Activated T-cell treated with anti-CD3 and anti-CD28 coated beads, Interleukin-2, amount 50 U/mL, for 48 hours (primary cell): ENCODE data around the gene MRPS18A.

Experiments used
- DNase-seq, 2 experiments: peaks; one replicate each; pipeline ENCODE4 v3.0.0-alpha.2; 2020

Gene MRPS18A

DNA sequence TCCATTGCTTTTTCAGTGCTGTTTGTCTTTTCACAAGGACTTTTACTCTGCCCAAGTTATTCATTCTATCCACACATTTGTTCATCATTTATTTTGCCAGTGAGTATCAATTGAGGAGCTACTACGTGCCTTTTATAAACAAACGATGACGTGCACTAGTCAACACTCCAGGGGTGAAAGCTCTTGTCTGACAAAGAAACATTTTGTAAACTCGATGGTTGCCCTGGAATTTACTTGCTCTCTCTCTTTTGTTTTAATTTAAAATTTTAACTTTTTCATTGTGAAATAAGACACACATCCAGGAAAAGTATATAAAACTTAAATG is 8.3 kb upstream of the MRPS18A start:
- DNase-seq: no peak

DNA sequence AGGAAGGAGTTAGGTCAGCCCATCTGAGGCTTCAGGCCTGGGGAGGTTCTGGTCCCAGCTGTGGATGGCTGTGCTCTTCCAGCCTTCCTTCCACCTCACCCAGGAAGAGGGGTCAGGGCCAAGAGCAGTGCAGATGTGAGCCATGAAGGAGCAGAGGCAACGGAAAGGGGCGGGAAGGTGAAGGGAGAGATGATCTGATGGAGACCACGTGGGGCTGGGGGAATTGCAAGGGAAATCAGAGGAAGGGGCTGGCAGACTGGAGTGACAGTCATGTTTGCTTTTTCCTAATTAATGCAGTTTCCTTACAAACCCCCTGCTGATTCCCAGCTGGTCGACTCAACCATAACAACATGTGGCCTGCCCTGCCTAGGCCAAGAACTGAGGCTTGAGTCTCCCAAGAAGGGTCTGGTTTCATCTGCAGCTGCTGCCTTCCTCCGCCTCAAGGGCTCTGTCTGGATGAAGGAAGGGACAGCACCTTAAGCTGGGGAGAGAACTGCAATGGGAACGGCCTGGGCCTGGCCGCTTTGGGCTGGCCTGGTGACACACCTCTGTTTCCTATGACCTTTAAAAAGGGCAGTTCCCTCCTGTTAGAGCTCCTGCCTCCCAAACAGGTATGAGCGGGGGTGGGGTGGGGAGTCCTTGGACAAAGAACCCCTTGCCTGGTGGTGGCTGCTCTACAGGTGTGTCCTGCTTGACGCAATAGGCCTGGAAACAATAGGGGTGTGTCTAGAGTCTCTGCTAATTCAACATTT is 7.8 kb upstream of the MRPS18A start:
- no peak for DNase-seq

DNA sequence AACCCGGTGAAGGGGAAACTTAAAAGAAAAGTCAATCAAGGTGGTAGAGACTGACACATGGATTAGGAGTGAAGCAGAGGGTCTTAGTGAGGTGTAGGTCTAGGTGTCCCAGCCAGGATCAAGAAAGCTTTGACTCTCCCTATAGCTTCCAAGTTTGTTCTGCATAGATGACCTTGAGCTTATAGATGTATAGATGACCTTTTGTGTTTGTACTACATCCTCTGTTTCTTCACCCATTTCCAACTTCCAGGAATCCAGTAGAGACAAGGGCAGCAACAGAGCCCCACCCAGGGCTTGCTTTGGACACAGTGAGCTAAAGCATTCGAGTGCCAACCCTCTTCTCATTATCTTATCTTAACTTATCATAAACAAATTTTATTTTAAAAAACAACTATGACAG is 1.8 kb upstream of the MRPS18A start:
- no peak for DNase-seq

DNA sequence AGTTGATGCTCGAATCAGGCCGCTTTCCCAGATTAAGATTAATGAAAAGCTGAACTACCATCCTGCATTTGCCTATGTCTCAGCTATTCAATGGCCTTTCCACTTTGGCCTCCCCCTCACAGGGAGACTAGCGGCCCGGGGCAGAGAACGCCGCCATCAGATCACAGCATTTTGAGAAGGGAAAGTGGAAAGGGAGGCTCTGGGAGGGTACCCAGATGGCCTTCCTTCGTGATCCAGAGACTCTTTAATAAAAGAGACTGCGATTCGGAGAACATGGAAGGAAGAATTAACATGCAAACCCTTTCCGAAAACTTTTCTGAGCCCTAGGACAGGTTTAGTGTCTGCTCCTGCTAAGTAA is 533 bp downstream of the MRPS18A start:
- no peak for DNase-seq

DNA sequence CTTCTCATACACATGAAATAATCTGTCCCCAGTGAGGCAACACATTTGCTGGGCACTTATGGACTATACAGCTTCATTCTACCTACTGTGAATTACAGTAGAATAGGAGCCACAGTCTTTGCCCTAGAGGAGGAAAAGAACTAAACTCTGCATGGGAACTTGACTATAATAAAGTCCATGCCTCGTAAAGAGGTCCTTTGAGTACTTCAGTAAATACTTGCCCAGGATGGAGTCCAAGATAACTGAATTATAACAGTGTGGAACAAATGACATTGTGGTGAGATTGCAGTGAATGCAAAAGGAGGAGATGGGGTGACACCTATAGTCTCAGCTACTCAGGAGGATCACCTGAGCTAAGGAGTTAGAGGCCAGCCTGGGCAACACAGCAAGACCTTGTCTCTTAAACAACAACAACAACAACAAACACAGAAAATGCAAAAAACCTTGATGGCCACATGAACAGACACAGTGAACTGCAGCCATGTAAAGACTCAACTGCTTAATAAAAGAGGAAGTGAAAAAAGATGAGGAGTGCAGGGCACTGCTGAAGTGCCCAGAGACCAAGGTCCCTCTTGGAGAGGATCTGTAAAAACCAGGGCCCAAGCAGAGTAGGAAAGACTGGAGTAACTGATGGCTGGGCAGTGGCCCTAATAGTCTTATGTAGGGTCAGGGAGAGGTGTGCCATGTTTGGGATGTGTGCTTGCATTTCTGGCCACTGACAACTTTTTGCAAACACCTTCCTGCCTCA is 3.7 kb downstream of the MRPS18A start:
- no peak for DNase-seq

DNA sequence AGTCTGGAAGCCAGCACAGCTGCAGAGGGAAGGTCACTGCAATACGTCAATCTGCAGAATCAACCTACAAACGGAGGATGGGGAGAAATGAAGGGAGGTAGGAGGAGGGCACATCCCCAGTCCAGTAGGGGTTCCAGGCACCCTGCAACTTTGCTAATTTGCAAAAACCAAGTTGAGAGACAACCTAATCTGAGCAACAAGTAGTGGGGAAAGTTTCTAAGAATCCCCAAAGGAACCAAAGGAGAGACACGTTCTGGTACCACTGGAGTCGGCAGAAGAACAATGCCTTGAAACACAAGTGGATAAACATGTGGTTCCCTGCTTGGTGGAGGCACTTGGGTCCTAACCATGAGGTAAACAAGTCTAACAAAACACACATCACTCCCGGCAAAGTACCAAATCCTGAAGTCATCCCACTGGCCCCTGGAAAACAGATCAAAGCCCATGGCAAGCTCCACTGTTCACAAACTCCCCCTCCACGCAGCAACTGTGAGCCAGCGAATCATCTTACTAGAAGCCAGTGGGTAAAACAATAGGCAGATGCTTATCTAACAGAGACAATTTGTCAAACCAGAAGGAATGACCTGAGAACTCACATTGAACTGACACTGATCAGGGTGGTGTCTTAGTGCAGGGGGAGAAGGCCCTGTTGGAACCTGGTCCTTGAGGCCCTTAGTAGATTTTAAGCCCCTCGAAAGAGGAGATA is 4.7 kb downstream of the MRPS18A start:
- DNase-seq: no peak

DNA sequence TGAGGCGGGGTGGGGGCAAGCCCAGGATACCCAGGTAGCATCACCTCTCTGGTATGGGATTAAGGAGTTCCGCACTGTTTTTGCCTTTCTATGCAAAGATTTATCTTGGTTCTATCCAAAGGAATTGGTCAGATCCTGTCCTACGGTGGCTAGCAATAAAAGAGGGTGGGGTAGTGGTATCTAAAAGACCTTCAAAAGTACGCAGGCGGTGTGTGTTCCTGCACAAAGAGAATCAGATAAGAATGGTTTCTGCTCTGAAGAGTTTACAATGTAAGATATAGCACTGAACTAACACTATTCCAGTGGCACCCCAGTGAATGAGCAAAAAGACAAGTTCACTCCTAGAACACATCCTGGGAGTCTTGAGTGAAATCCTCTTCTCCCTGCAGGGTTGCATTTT is 6.3 kb downstream of the MRPS18A start:
- no peak for DNase-seq

DNA sequence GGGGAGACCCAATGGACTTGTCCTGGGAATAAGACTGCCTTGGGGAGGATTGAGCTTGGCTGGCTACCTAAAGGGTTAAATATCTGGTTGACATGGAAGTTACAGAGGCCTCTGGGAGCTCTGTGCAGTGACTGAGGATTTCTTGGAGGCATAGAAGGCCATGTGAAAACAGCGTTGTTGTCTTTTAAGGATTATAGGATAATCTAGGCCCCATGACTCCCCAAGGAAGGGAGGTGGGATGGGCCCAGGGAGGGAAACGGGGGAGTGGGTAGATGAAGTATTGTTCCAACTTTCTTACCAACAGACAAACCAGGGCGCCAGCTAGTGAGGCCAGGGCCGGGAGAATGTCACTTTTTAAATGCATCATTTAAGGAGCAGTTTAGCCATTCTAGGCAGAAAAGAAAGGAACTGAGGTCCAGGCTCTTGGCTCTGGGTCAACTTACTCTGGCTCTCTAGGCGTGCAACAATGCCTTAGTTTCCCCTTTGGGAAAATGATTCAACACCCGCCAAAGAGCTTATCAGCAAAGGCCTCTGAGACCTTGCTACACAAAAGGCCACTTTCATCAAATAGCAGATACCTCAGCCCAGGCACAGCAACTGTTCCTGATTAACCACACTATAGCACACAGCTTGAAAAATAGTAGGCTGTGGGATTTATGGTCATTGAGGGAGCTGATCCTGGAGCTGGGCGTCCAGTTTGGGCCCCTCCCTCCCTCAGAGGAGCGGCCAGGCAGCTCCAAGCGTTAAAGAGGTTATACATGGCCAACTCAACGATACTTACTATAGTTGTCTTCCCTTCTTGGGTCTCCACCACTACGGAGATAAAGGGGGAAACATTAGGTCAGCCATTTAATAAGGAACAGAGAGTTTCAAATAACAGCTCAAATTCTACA is 7.0 kb downstream of the MRPS18A start:
- DNase-seq: no peak

DNA sequence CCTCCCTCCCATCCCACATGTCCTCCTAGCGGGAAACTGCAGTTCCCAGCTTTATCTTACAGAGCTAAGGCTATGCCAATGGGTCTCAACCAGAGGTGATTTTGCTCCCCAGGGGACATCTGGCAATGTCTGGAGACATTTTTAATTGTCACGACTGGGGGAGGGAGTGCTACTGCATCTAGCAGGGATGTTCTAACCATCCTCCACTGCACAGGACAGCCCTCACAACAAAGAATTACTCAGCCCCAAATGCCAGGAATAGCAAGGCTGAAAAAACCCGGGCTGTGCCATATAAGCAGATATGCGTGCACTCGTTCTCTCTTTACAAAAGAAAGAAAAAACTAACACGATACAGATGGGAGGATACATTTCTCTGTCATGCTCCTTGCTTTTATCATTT is 8.5 kb downstream of the MRPS18A start:
- no peak for DNase-seq

DNA sequence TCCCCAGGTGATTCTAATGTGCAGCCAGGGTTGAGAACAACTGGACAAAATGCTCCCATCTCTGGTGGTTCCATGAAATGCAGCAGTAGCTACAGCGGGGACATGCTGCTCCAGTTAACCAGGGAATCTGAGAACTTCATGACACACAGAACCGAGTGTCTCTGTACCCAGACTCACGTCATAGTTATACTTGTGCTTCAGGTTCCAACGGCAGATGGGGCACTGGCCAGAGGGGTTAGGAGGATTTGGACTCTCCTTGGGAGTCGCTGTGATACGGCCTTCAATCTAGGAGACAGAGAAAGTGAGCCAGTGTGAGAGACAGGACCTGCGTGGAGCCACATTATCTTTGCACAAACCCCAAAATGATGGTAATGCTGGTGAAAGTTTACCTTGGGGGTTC is 9.2 kb downstream of the MRPS18A start:
- DNase-seq: no peak

DNA sequence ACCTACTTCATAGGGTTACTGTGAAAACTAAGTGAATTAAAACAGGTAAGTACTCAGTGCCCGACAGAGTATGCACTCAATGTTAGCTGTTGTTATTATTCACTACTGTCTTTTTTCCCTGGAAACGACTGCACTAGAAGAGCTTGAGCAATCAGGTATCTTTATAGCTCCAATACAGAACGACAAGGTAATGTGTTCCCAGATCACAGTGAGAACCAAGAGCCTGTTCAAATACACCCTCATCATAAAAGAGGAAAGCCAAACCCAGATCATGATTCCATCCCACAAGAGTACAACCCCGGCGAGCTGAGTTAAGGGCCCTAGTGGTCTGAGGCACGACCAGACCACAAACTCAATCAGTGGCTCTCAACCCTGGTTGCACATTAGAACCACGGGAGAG is 9.8 kb downstream of the MRPS18A start:
- no peak for DNase-seq

DNA sequence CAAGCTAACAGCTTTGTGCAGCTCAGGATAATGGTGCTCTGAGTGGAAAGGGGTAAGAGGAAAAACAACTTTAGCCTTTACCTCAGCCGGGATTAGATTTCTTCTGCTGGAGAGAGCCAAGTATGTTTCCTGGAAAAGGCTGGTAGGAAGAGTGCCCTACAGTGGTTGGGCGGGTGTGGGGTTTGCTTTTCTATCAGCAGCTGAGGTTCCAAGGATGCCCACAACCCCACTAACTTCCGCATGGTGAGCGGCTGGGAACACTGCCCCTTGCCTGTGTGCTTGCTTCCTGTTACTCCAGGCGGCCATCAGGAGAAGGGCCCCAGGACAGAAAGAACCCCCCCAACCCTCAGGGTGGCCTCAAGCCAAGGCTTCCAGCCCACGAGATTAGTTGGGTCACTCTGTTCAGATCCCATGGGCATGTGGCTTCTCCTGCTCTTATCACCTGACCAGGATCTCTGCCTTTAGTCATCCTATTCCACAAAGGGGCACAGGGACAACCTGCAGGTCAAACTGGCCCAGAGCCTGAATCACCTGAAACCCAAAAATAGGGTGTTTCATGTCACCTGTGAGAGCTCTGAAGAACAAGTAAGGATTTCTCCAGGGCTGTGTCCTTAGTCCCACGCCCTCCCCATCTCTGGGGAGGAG is 10.5 kb downstream of the MRPS18A start:
- DNase-seq: no peak

DNA sequence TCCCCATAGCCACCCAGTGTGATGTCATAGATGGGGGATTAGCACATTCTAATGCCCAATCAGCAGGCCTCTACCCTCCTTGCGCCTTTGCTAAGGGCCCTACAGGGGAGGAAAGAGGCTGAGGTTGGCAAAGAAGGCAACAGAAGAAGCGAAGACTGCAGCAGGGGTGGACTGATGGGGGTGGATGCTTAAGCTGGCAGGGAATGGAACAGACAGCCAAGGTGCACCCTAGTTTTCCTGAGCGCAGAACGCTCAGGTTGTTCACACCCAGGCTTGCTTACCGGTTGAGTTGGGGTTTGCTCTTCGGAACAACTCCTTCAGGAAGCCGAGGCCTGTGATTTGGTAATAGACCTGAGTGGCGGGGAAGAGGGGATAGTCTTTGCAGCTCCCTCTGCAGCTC is 12.7 kb downstream of the MRPS18A start:
- no peak for DNase-seq

DNA sequence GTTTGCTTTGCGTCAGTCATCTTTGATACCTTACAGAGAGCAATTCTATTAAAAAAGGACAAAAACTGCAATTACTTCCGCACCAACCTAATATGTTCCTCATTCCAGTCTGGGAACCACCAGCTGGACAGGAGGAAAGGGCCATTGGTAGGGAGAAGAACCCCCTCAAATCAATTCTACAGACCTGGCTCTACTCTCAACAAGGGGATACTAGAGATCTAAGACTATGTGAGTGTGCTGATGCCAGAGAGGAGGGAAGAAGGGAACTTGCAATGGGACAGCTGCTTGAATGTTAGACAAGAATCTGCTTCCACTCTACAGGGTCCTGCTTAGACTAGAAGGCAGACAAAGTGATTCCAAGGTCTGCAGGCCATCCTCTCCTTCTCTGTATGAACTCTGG is 13.3 kb downstream of the MRPS18A start:
- DNase-seq: no peak

DNA sequence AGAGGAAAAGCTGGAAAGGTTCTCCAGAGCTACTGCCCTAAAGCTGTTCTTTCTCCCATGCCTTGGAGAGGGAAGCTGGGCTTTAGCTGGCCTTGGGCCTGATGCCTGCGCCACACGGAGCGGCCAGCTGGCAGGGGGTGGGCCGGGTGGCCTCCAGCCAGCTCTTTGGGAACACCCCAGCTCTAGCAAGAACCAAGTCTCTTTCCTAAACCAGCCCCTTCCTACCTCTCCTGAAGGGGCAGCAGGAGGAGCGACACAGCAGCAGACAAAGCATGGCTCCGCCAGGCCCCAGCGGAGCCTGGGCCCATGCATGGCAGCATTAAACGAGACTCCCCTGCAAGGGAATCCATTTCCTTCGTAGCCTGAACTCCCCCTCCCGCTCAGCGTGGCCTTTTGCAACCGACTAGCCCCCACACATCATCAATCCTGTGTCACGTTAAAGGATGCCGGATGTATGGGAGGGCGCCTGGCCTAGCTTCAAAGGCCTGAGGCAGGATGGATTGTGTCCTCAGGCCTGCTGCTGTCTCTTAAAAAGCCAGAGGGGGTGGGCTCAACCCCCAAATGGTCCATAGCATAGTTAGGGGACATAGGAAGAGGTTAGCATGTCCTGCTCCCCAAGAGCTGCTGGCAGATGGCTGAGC is 14.0 kb downstream of the MRPS18A start:
- no peak for DNase-seq

DNA sequence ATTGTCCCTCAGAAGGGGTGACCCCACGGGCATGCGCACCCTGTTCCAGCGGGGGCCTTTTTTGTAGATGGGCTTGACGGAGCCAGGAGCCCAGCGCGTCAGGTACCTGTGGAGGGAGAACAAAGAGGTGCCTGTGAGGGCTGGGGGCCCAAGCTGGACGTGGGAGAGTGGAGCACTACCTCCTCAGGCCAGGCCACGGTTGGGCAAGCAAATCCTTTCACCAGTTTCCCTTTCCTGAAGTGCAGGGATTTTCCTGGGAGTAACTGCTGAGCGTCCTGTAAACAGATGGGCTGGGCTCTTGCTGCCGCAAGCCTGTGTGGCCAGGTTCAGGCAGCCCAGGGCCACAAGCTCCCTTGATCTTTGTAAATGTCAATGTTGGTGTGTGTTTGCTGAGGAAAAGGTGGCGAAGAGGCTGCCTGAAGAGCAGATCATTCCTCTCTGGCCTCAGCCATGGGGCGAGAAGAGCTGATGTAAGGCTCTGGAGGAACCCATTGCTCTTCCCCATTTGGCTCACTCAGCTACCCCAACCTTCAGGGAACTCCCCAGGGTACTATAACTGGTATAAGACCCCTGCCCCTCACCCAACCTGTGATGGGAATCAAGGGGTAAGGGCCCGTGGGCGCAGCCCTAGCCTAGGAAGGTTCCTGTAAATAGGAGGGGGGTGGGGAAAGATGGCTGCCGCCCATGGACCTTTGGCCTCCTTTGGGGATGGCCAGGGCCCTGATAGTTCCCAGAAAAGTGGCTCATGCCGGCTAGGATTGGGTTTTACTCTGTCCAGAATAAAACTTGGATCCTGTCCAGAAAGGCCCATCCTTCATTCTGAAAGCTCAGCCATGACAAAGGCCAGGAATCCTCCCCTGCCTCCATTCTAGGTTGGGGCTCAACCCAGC is 15.5 kb downstream of the MRPS18A start:
- no peak for DNase-seq

DNA sequence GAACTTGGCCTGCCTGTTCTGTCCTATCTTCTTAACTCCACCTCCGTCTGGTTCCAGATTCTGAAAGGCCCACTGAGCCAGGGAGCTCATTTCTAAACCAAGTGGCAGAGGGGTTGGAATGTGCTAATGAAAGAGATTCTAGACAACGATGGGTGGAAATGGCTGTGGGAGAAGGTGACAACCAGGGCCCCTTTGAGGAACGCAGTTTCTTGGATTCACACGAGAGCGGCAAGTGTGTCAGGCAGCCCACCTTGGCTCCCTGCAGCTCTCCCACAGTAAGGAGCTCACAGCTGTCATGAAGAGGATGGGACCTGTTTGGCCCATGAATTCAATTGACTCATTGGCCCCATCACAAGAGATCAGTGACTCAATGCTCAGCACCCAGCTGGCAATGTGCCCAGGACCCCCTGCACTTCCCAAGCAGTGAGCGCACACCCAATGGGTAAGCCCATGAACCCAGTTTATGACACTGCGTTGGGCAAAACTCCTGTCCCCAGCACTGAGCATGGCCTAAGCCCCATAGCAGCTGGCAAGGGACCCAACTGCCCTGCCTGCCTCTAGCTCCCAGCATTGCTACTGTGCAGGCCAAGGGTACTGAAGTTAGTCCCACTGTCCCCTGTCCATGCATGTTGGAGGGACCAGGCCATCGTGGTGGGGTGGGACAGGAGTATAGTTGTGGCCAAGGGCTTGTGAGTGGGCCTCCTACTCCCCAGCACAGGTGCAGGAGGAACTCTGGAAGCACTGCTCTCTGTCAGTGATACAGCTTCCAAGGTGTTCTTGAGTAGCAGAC is 16.4 kb downstream of the MRPS18A start:
- DNase-seq: no peak

DNA sequence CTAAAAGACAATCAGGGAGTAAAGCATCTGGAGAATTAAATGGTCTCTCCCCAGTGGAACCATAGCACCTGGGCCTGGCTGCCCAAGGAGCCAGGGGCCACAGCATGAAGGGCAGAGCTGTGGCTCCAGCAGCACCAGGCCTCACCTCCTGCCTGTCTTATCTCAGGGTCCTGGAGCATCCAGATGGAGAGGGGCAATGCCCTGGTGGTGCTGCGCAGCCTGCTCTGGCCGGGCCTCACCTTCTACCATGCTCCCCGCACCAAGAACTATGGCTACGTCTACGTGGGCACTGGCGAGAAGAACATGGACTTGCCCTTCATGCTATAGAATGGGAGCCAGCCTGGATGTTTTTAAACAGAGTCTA is 17.0 kb downstream of the MRPS18A start:
- no peak for DNase-seq

DNA sequence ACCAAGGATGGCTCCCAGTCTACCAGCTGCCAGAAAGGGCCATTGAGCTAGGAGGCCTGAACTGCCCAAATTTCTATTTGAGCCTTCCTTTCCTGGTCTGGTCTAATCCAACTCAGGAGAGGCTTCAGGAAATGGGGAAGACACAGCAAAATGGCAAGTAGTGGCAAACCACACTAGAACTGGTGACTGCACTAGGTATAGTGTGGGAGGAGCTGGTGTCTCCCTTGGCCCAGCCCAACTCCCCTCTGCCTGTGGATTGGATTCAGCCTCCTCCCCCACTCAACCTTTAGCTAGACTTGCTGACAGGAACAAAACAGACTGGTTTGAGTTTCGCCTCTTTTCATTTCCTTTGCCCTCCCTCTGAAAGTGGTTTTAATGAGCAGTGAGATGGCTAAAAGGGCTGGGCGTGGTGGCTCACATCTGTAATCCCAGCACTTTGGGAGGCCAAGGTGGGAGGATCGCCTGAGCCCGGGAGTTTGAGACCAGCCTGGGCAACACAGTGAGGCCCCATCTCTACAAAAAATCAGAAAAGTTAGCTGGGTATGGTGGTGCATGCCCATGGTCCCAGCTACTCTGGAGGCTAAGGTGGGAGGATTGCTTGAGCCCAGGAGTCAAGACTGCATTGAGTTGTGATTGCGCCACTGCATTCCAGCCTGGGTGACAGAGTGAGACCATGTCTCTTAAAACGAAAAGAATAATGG is 17.5 kb downstream of the MRPS18A start:
- peak; percentile 41 to 49 for DNase-seq
